GM18861 (cell line): ENCODE results near the gene GRIA1.

Experiments
- ATAC-seq: cut with Tn5 transposase; IDR thresholded peaks from one replicate; pipeline ENCODE4 v1.9.1; 2021; ENCODE audit not compliant: unreplicated experiment

GRIA1 gene

DNA sequence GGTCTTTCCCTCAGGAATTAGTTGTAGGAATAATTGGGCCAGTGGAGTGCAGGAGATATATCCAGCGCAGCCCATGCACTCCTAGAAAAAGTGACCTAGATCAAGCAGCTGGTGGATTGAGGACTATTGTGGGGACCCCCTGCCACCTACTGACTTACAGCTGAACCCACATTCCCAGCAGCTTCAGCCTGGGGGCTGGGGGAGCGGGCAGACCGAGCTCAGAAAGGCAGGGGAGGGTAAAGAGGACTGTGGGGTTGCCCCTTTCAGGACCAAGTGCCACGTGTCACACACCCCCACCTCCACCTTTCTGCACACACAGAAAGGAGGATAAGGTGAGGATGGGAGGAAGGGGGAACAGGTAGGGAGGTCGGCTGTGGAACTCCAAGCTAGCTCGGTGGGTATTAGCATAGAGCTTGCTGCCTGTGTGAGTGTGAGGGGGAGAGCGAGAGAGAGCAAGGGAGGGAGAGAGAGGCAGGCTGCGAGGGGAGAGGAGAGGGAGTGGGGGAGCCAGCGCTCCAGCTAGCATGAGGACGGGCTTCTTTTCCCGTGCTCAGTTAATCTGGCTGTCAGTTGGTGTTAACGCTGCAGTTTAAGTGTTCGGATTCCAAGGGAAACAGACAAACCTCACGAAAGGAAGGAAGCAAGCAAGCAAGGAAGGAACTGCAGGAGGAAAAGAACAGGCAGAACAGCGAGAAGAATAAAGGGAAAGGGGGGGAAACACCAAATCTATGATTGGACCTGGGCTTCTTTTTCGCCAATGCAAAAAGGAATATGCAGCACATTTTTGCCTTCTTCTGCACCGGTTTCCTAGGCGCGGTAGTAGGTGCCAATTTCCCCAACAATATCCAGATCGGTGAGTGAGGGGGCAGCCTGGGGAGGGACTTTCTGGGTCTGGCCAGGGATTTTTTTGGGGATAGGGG lies at the start of gene GRIA1:
TSS of gene GRIA1 (plus strand) at position 553 of the 920 bp plus-strand sequence.
- ATAC-seq = no peak

DNA sequence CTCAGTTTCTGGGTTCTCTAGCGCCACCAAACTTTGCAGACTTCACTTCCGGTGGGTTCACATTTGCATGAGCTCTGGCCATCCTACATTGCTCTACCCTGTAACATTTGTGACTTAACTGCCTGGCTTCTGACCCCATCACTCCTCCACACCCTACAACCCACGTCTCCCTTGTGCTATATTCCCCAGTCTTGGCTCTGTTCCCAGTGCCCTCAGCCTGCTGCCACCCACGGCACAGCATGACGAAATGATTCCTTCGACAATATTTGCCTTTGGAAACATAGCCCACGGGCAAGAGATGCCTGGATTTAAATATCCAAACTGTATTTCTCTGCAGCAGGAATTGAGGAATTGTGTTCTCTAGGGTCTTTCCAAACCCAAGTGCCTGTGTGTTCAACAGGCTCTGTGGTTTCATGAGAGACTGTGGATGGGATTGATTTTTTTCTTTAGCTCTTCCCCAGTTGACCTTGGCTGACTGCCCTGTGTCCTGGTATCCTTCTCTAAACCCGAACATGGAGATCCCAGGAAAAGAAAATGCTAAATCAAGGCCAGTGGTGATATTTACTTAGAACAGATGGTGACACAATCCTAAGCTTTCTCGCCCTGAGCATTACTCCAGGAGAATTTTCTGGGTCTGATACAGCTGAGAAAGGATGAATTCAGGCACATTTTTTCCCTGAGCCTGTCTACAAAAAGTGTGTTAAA lies 44.4 kb upstream of the GRIA1 start:
- ATAC-seq = no peak

DNA sequence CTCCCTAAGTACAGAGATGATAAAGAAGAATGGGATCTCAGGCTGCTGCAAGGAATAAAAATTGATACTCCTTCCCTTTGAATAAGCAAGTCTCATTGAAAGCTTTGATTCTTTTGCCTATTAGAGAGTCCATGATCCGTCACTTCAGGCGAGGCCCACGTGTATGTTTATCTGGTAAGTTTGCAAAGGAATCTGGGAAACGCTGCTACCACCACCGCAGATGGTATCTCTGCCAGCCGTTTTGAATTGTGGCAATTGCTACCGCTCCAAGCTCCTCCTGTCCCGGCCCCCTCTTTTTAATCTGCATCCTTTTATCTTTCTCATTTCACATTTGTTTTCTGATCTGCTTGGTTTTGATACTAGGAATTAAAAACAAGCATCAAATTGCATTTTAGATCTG lies 42.9 kb upstream of the GRIA1 start:
- no peak for ATAC-seq

DNA sequence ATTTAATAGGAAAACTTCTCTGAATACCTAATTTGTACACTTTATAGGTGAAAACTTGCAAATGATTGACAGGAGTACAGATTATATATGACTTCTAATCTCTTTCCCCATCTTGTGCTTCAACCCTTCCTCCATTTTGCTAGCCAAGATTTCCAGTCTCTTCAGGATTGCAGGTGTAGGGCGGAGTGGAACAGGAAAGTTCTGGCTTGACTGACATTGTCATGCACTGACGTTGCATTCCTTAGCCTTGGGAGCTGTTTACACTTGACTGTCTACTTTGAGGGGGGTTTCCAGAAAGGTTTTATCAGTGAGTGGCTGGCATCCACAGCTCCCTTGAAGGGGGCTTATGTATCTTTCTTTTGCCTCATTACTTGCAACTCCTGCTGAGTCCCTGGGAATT lies 34.1 kb upstream of the GRIA1 start:
- no peak for ATAC-seq

DNA sequence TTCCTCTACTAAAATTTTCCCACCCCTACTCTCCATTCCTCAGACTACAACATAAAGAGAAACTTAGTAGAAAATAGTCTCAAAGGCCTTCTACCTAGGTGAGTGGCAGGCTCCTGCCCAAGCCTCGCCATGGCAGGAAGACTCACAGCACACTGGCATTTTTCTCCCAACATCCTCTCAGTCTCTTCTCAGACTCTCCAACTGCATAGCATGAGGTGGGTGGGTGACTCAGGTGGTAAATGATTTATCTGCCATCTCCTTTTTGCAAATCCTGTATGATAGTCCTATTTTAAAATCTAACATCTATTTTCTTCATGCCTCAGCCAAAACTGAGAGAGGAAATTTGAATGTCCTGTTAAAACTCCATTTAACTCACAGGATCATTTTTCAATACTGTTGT lies 33.5 kb upstream of the GRIA1 start:
- no peak for ATAC-seq

DNA sequence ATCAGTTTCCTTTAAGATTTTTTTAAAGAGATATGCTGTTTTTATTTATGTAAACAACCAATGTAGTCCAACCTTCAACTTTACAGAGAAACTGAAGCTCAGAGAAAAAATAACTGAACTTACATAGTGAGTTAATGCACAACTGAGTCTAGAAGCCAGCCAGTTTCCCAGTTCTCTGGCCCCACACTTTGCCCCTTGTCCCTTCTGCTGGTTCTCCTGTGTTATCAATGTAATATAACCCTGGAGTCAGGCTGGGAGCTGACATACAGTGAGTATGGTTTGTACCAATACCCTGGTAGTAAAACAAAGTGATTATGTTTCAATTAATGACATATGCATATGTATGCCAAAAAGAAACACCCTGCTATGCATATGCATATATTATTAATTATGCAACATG lies 32.2 kb upstream of the GRIA1 start:
- no peak for ATAC-seq

DNA sequence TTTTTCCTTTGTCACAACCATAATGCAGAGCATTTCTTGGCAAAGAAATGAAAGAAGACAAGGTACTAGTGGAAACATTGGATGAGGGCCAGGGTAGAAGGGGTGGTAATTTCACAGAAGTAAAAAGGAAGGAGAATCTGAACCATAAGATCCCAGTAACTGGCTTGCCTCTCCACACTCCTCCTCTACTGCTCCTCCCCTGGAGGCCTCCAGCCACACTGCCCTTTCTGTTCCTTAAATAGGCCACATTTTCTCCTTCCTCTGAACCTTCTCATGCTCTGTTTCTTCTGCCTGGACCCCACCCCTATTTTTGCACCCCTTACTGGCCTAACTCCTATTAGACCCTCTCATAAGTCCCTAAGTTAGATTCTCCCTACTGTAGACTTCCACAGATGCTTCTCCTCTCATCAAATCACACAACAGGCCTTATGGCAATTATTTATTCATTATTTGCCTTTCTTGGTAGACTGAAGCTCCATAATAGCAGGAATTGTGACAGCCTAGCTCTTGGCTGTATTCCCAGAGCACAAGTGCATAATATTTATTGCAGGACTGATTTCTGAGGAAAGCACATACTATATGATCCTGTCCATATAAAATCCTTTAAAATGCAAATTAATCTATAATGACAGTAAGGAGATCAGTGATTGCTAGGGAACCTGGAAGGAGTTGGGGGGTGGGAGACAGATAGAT lies 31.3 kb upstream of the GRIA1 start:
- ATAC-seq = no peak

DNA sequence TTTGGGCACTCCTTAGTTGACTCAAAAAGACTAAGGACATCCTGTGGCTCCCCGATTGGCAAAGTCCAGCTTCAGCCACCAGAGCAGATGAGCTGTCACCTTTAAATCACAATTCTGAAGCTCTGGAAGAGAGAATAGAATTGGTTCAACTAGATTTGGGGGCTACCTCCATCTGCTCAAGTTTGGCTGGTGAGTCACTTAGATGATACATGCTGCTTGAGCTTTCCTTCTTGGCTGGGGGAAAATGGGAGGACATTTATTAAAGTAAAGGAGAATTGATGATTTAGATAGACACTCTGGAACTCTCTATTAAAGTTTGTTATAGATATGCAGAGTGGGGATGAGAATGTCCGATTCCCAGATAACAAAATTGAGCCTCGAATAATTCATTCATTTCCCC lies 30.0 kb upstream of the GRIA1 start:
- ATAC-seq = no peak

DNA sequence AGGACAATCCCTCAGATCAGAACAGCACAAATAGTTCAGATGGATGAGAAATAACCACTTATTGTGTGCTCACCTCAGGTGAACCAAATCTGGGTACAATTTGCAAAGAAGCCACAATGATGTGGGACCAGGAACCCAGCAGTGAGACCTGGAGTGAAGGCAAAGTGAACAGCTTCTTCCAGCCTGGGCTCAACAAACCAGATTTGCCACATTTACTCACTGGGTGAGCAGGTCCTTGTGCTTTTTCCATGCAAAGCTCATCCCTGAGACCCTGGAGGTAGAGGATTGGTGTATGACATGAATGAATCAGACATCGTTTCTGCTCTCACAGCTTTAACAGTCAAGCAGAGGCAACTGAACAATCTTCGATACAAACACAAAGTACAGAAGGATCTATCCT lies 29.1 kb upstream of the GRIA1 start:
- ATAC-seq = no peak

DNA sequence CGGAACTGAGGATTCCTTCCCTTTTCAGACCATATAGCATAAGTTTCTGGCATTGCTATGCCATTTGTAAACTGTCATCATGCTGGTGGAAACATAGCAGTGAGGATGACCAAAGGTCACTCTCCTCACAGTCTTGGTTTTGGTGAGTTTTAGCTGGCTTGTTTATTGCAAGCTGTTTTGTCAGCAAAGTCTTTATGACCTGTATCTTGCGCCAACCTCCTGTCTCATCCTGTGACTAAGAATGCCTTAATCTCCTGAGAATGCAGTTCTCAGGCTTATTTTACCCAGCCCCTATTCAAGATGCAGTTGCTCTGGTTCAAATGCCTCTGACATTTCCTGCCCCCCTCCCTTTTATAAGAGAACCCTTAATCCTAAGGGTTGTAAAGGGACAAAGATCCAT lies 26.7 kb upstream of the GRIA1 start:
- no peak for ATAC-seq

DNA sequence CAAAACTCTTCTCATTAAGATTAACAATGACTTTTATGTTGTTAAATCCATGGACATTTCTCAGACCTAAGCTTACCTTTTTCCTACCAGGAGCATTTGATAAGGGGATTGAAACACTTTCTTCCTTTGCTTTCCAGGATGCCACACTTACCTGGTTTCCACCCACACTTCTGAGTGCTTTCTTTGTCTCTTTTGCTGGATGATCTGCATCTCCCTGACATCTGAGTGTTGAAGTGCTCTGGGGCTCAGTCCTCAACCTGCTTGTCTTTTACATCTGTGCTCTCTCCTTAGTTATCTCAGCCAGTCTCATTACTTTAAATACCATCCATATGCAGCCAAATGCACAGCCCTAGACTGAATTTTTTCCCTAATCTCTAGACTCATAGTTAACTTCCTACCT lies 22.9 kb upstream of the GRIA1 start:
- ATAC-seq = no peak

DNA sequence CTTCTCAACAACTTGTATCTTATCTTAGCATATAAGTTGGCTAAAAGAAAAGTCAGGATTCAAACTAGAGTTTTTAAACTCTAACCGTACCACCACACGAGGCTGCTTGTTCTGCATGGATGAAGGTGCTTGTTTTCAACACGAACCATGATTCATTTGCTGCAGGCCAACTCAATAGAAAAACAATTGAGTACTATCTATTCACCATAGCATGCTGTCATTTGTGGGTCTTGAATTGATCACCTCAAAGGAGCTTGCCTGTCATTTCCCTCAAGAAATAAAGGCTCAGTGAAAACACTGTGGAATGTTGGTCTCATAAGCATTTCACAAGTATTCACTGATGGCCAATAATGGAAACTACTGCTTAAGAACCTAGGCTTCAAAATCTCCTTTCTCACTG lies 21.0 kb upstream of the GRIA1 start:
- no peak for ATAC-seq

DNA sequence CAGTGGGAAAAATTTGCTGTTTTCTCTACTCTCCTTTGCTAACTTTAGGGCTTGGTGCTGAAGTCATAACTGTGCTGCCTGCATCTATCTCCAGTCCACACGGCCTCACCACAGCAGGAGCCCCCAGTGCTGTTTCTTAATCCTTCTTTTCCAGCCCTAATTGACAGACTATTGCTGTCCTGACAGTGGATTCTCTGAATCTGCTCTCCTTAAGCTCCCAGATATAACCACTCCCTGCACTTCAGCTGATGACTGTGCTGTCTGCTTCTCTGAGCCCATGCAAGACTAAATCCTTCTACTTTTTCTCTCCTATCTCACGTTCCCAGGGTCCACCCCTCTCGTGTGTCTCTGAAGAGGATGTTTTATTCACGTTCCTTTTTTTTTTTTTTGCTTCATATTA lies 19.7 kb upstream of the GRIA1 start:
- no peak for ATAC-seq

DNA sequence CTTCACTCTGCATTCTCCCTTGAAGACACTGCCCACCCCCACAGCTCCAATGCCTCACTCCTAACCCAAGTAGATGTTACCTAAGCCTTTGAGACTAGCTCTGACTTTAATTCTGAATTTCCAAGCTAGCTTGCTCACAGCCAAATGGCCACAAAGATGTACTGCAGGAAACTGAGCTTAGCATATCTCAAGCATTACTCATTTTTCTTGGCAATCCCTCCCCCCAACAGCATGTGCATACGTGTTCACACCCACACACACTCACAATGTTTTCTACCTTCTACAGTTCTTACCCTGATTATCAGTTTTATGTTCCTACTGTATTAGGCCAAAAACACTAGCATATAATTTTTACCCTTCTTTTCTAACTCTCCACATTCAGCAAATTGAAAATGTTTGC lies 13.7 kb upstream of the GRIA1 start:
- ATAC-seq = no peak

DNA sequence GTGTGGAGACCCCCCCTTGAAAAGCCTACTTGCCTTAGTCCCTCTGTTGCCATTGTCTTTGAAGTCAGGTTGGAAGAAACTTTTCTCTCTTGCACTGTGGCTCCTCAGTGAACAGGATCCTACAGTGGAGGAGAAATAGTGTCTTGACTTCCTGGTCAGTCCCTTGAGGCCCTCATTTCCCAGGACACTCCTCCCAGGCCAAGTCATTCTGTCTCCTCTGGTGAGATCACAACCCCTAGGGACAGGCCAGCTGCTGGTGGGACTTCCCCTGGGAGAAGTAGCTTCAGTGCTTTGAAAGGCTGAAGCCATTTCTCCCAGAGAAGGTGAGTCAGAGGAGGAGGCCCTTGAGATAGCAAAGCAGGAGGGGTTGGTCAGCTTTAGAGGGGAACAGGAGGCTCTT lies 10.1 kb upstream of the GRIA1 start:
- ATAC-seq = peak; percentile 98

DNA sequence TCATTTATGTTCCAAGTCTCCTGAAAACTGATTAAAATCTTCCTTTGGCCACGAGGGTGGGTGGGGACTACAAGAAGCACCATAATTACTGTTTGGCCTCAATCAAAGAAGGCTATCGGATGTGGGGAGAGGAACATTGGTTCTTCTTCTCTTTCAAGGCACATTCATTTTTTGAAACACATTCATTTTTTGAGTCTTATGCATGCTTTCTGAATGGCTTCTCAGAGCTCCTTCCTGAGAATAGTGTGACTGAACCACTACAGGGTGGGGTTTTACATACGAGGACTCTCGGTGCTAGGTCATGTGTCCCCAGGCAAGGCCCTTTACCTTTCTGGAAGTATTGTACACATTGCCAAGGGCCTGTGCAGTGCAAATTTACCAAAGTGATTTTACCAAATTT lies 7.0 kb upstream of the GRIA1 start:
- no peak for ATAC-seq

DNA sequence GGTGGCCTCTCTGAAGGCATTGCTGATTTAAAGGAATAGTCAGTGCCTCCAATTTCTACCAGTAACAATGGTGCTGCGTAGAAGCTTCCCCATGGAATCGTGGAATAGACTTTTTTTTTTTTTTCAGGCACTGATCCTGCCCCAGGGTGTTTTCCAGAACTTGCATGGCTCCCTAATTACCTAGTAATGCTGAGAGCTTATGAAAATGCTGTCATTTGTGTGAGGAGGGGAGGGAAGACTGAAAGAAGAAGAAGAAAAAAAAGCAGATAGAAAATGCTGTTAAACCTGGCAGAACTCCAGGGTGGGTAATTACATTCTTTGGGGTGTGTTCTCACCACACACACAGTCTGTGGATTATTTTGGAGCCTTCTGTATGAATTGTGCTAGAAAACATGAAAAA lies 4.8 kb upstream of the GRIA1 start:
- ATAC-seq = no peak

DNA sequence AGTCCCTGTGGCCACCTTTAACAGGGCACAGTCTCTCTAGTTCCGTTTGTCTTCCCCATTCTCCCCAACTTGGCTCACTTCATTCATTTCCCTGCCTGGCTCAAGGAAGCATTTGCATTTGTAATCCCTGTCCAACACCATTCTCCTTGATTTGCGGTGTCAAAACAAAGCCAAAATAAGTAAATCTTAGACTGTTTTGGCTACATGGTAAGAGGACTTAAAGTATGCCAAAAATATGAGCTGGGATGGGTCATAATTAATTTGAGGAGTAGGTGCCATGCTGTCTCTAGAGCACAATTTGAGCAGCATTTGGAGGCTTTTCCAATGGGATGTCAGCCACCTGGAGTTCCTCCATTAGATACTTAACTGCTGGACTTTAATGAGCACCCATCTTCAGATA lies 3.7 kb upstream of the GRIA1 start:
- no peak for ATAC-seq

DNA sequence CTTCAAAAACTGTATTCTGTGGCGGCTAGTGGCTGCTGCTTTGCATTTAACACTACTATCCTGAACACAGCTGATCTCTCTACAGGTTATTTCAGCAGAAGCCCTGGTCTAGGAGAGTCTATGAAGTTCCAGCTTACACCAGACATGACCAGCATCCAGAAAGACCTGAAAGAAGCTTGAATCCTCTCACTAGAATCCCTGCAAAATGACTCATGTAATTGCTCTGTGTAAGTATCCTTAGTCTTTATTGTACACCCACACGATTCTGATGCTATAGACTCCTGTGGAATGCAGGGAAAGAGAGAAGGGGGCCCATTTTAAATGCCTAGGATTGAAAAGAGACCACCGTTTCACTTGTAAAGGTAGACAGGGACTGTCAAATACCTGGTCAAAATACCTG lies 859 bp upstream of the GRIA1 start:
- no peak for ATAC-seq

DNA sequence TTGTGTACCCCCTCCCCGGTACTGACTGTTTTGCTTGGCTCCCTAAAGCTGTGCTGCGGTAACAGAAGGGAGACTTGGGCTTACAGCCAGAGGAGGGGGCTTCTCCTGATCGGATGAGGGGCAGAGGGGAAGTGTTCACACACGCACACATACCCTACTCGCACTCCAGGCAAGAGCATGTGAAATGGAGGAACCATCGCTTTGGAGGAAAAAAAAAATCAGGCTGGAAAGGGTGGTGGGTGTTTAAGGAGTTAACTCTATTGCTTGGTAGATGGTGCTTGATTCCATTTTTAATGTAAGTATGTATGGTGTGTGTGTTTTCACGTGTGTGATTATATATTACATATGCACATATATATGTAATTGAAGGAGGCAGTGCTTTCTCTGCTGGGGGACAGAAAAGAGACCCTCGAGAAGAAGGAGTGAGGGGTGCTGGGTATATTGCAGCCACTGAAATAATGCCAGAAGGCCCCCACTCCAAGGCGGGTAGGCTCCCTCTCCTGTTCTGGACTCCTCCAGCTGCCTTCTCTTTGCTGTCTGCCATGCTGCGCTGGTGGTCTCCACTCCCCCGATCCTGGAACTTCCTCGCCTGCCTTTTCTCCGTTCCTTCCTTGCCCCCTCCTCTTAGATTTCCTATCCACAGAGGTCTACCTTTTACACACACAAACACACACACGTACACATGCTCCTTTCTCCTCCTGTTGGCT lies 721 bp downstream of the GRIA1 start:
- ATAC-seq = no peak

DNA sequence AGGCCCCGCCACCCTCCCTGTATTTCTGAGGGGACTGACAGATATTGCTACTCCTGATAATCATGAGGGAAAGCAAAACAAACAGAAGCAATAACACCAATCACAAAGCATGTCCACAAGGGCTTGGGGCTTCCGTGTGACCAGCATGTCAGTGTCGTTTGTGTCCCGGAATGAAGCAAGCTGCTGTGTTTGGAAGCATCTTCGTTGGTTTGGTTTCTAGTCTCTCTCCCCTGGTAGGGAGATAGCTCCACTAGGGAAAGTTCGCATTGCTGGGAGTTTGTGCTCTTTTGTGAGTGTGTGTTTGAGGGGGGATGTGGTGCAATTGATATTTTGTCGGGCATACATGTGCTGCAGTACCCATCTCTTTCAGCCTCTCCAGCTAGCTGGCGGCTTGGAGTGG lies 1.4 kb downstream of the GRIA1 start:
- no peak for ATAC-seq
